Astrocyte of the cerebellum (primary cell): ENCODE data around the gene RUFY1.
A peak's percentile ranks its signal among the peaks of the same experiment; 100 is the strongest.

Experiments used
- DNase-seq: peaks from one replicate; pipeline ENCODE4 v3.0.0-alpha.2; 2011; ENCODE audit warnings: low read depth
- H3K4me3 ChIP-seq: 2 replicates; pipeline ENCODE4 v1.5.1; 2011; ENCODE audit warnings: mild to moderate bottlenecking, low read depth, low read length, moderate library complexity
- CTCF ChIP-seq: IDR thresholded peaks from 2 replicates; pipeline ENCODE4 v1.5.1; 2012; ENCODE audit warnings: low read length, low read depth, moderate library complexity, mild to moderate bottlenecking; ENCODE audit errors: missing control alignments
- in situ Hi-C: cut with HindIII; loops from 2 replicates; pipeline ENCODE4 v1.10.0; 2017; ENCODE audit warnings: low sequenced_read_pairs

The RUFY1 gene

GRCh38 chr5:179614745-179615144 lies 64.4 kb downstream of the RUFY1 start:
- TF ChIP-seq CTCF, result no peak
- in situ Hi-C loops, result no loop called here
- no peak overlapping the region for H3K4me3 ChIP-seq
- no peak for DNase-seq

- TF ChIP-seq CTCF, result no peak
- no peak overlapping the region for H3K4me3 ChIP-seq
- DNase-seq, result no peak
- in situ Hi-C loops, result no loop called here
These were observed 64.8 kb downstream of the RUFY1 start for GRCh38 chr5:179615203-179615602.

DNA sequence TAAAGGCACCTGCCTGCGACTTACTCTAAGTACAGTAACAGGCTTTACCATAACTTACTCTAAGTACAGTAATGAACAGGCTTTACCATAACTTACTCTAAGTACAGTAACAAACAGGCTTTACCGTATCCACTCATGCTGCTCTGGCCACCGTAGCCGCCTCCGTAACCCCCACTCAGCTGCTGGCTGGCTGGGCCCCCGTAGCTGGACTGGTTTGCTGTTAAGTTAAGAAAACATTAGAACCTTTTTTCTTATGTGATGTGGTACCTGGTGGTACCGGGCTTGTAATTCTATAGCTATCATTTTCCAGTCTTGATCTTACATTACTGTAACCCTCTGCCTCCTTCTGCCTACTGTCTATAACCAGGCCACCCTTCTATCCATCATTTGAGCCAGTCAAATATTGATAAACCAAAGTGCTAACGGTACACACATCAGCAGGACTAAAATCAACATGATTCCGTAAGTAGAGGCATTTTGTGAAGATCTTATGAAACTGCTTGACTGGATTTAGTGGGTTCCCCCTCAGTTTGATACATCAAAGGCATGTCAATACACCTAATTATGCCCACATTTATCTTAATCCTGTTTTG lies 65.7 kb downstream of the RUFY1 start:
- in situ Hi-C loops, result no loop called here
- no peak overlapping the region for H3K4me3 ChIP-seq
- no peak for DNase-seq
- no peak for TF ChIP-seq CTCF

- in situ Hi-C loops, result no loop called here
- TF ChIP-seq CTCF, result no peak
- H3K4me3 ChIP-seq, result no peak overlapping the region
- no peak for DNase-seq
These were observed 67.6 kb downstream of the RUFY1 start for GRCh38 chr5:179617930-179618329.

DNA sequence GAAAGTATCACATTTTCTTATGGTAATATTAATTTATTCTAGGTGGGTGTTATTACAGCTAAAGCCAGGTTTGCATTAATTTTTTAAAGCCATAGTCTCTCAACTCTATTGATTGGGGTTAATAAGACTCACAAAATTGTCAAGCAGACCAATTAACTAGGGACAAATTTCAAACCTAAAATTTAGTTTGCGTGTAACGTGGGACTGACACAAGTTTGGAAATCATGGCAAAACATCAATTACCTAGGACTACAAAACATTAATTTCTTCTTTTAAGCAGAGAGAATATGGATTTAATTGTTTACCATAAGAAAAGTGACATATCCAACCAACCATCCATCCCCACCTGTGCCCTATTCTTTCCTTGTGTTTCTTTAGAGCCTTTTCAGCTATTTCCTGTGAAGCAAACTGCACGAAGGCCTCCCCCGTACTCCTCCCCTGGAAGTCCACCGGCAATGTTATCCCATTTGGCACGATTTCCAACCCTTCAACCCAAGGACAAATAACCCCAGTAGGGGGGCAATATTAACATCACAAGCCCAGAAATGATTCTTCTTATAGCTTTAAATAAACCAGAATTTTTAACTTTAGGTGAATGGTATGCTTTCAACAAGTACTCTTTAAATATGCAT lies 68.7 kb downstream of the RUFY1 start:
- H3K4me3 ChIP-seq, result peak overlapping the region; percentile 87
- TF ChIP-seq CTCF, result no peak
- in situ Hi-C loops, result no loop called here
- no peak for DNase-seq

GRCh38 chr5:179619776-179620175 lies 69.4 kb downstream of the RUFY1 start:
- peak overlapping the region; percentile 87 for H3K4me3 ChIP-seq
- in situ Hi-C loops, result no loop called here
- no peak for TF ChIP-seq CTCF
- no peak for DNase-seq

DNA sequence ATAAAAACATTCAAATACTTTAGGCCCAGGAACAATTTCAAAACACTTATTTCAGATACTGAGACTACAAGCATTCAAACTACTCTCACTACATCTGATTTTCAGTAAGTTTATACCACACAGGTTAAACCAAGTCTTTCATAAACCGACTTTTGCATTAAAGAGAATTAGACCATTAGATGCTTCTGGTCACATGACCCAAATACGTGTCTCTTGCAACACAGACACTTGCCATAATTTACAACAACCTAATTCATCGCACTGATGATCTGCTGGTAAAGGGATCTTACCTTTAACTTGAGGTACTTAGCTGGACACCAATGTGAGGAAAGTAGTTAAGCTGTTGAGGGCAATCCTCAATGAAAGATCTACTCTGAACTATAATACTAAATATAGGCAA lies 69.9 kb downstream of the RUFY1 start:
- peak overlapping the region; percentile 87 for H3K4me3 ChIP-seq
- TF ChIP-seq CTCF, result no peak
- in situ Hi-C loops, result no loop called here
- DNase-seq, result no peak
